H1 (cell line): ENCODE results near the gene DRP2. TPM values are rescaled to one million over a fixed set of nuclear protein-coding genes. Genes with fewer than 3 reads are reported as not detected.

ENCODE experiments used
- CHD1 ChIP-seq: IDR thresholded peaks from 2 replicates; pipeline ENCODE4 v1.6.1; 2012; ENCODE audit warnings: low read depth, low read length, improper control_type of control experiment
- CTBP2 ChIP-seq: IDR thresholded peaks from 2 replicates; pipeline ENCODE4 v1.7.0; 2011; ENCODE audit warnings: borderline replicate concordance, mild to moderate bottlenecking, moderate library complexity, mixed read lengths, low read length; ENCODE audit not compliant: insufficient read depth, insufficient read length
- KDM5A ChIP-seq: fragments of 200-600 bp; IDR thresholded peaks from 2 replicates; pipeline ENCODE4 v1.7.1; 2012; ENCODE audit warnings: mild to moderate bottlenecking, low read length, inconsistent platforms, mixed read lengths
- SAP30 ChIP-seq: fragments of 300-600 bp; sonication (generic); IDR thresholded peaks from 2 replicates; pipeline ENCODE4 v1.7.1; 2012; ENCODE audit warnings: low read length, moderate library complexity, mild to moderate bottlenecking, inconsistent platforms; ENCODE audit not compliant: insufficient read depth, insufficient replicate concordance
- SP4 ChIP-seq: IDR thresholded peaks from 2 replicates; pipeline ENCODE4 v1.6.1; 2012; ENCODE audit warnings: low read length, inconsistent platforms
- TAF1 ChIP-seq: IDR thresholded peaks from 2 replicates; pipeline ENCODE4 v1.6.1; 2011; ENCODE audit warnings: mild to moderate bottlenecking, low read depth, low read length
- TCF12 ChIP-seq: IDR thresholded peaks from 2 replicates; pipeline ENCODE4 v1.6.1; 2011; ENCODE audit warnings: low read depth, mild to moderate bottlenecking, low read length
- ZNF274 ChIP-seq: IDR thresholded peaks from 2 replicates; pipeline ENCODE4 v1.7.0; 2012; ENCODE audit warnings: low read length, borderline replicate concordance; ENCODE audit errors: extremely low read depth
- polyA plus RNA-seq, 7 experiments: library from polyadenylated mRNA; depleted of rRNA in 3 of 7; stranded (reverse) in 5 of 7; unstranded in 2 of 7; fragments of >200 nt in 5 of 7; fragments of 200-250 nt in 2 of 7; gene quantifications; 1 replicate in 5 of 7; 2 replicates in 1 of 7; 4 replicates in 1 of 7; pipeline versions ENCODE4 v1.2.1 to v1.2.3, GENCODE V29; 2011 to 2013; ENCODE audit warnings: missing spikeins in 2 of 7, mixed read lengths in 2 of 7
- total RNA-seq: library from RNA; stranded (reverse); fragmentation: NEBNext Ultra II Directional; extraction: Animal tissue kit (Norgen Biotek cat#: 25700); gene quantifications from 2 replicates; pipeline ENCODE4 v1.2.1, GENCODE V29; 2021

DRP2 gene
- total and polyA plus RNA-seq, 2 of the 8 experiments (the other 6 are each of a cell fraction or from before 2014, with no cell fraction given), result 0.18 to 0.20 TPM

GRCh38 chrX:101223226-101223625 lies 3.6 kb downstream of the DRP2 start (continued):
- TF ChIP-seq SAP30, result no peak
- TF ChIP-seq TAF1, result no peak
- TF ChIP-seq CHD1, result no peak
- TF ChIP-seq CTBP2, result no peak
- no peak for TF ChIP-seq ZNF274
- TF ChIP-seq KDM5A, result no peak
- no peak for TF ChIP-seq SP4
- TF ChIP-seq TCF12, result no peak
